ENCODE results near the gene CDC6.

GRCh38 chr17:40248507-40248906 lies 39.2 kb upstream of the CDC6 start:
- TF ChIP-seq EP300 (IDR thresholded peaks at IDR 0.05; ENCODE audit: borderline replicate concordance) (no peak), CREB1 (IDR thresholded peaks at IDR 0.05; ENCODE audit: low read depth) (no peak), RAD21 (IDR thresholded peaks at IDR 0.05; ENCODE audit: low read depth) (no peak), MAX (IDR thresholded peaks at IDR 0.05) (no peak), YY1 (IDR thresholded peaks at IDR 0.05; ENCODE audit: low read depth) (no peak), USF1 (IDR thresholded peaks at IDR 0.05) (no peak), TAF1 (IDR thresholded peaks at IDR 0.05; ENCODE audit: low read depth) (no peak), REST (IDR thresholded peaks at IDR 0.05; ENCODE audit: low read depth) (no peak), CEBPB (IDR thresholded peaks at IDR 0.05) (no peak), ZBTB7A (IDR thresholded peaks at IDR 0.05; ENCODE audit: low read depth) (no peak)
